GM21526 (cell line): ENCODE data around the gene SLC13A3.
"Not testable (repeated sequence)": the region's sequence is repeated elsewhere in the genome, so short reads cannot be mapped to it uniquely, and the experiment has no call there.

Experiments used
- ATAC-seq: cut with Tn5 transposase; IDR thresholded peaks from one replicate; pipeline ENCODE4 v1.9.1; 2021; ENCODE audit warnings: moderate library complexity; ENCODE audit not compliant: unreplicated experiment, low FRiP score

The SLC13A3 gene

GRCh38 chr20:46681032-46681854 is 30.0 kb upstream of the SLC13A3 start:
- no peak for ATAC-seq

- no peak for ATAC-seq
Measured at GRCh38 chr20:46680684-46681031, 29.4 kb upstream of the SLC13A3 start.

DNA sequence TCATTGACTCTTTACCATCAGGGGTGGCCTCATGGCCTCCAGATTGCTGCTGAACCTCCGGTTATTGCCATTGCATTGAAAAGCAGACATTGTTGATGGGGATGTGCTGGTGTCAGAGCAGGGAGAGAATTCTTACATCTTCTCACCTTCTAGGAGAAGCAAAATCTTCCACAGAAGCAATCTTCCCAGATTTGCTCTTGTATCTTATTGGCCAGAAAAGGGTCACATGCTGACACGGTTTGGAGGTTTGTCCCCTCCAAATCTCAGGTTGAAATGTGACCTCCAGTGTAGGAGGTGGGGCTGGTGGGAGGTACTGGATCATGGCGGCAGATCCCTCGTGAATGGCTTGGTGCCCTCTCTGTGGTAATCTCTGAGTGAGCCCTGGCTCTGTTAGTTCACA is 27.3 kb upstream of the SLC13A3 start:
- ATAC-seq = no peak

- ATAC-seq = no peak
Measured at GRCh38 chr20:46677608-46678007, 26.3 kb upstream of the SLC13A3 start.

GRCh38 chr20:46676649-46677316 is 25.5 kb upstream of the SLC13A3 start:
- not testable (repeated sequence) for ATAC-seq

DNA sequence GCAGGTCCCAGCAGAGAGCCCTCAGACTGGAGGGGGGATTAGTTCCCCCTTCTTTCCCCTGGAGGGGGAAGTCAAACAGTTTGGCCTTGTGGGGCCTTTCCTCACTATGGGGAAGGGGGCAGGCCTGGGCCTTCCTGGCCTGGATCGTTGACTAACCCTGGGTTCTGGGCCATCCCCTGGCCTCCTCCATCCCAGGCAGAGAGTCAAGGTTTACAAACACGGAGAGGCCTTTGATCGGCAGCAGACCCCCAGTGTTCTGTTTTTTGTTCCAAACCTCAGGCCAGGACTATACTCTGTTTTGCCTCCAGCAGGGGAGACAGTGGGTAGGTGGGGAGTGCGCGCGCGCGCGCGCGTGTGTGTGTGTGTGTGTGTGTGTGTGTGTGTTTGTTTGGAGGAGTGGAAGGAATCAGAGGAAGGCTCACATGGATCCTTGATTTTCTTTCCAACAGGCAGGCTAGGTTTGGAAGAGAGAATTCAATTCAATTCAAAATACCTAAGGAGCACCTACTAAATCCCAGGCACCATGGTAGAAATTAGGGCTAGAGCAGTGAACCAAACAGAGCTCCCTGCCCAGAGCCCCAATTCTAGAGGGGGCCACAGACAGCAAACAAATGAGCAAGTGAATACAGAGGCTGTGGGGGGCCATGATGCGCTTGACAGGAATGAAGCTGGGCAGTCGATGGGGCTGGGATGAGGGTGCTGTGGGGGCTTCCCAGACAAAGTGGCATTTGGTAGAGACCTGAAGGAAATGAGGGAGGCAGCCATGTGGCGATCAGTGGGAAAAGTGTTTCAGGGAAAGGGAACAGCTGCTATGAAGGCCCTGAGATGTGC is 23.2 kb upstream of the SLC13A3 start:
- ATAC-seq = no peak

DNA sequence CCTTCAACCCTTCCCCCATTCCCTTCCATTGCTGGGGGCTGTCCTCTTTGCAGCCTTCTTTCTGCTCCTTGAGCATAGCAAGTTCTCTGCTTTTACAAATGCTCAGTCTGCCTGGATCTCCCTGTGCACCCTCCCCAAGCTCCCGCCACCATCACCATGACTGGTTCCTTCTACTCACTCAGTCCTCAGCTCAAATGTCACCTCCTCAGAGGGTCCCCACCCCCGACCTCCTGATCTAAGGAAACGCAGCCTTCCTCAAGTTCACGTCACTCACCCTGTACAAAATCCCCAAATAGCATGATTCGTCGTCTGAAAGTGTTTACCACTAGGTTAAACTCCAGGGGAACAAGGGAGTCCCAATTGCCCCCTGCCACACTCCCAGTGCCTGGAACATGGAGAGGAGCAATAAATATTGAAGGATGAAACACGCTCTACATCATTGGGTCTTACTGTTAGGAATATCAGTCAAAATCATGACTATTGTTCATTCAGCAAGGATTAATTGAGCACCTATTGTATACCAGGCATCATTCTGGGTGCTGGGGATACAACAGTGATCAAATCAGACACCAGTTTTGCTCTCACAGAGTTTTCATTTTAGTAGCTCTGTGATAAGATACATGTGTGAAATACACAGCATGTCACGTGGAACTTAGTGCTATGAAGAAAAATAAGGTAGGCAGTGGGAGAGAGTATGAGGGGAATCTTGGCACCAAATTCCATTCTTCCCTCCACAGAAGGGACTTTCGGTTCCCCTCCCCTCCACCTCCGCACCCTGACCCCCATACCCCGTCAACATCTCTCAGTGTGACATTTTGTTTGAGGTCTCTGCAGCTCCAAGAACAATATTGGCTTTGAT is 22.4 kb upstream of the SLC13A3 start:
- ATAC-seq = no peak

GRCh38 chr20:46672543-46673148 is 21.4 kb upstream of the SLC13A3 start:
- no peak for ATAC-seq

GRCh38 chr20:46671866-46672542 is 20.7 kb upstream of the SLC13A3 start:
- ATAC-seq = no peak

GRCh38 chr20:46670585-46671584 is 19.6 kb upstream of the SLC13A3 start:
- no peak for ATAC-seq

GRCh38 chr20:46670228-46670584 is 18.9 kb upstream of the SLC13A3 start:
- no peak for ATAC-seq

GRCh38 chr20:46666818-46667515 is 15.7 kb upstream of the SLC13A3 start:
- no peak for ATAC-seq

DNA sequence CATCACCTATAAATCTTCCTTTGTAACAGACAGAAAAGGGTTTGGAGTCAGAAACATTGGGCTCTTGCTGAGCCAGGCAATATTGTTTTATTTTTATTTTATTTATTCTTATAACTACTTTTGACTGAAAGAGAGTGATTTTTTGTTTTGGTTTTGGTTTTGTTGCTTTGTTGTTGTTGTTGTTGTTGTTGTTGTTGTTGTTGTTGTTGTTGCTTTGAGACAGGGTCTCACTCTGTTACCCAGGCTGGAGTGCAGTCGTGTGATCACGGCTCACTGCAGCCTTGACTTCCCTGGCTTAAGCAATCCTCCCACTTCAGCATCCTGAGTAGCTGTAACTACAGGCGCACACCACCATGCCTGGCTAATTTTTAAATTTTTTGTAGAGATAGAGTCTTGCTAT is 15.0 kb upstream of the SLC13A3 start:
- ATAC-seq = no peak

DNA sequence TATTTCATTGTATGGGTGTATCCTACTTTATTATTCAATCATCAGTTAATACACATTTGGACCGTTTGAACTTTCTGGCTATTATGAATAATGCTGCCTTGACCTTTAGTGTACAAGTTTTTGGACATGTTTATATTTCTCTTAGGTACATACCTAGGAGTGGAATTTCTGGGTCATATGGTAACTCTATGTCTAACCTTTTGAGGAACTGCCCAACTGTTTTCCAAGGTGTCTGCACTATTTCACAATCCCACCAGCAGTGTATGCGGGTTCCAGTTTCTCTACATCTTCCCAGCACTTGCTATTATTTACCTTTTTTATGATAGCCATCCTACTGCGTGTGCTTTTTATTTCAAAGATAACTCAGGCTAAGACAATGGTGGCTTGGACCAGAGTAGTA is 14.3 kb upstream of the SLC13A3 start:
- ATAC-seq = no peak

DNA sequence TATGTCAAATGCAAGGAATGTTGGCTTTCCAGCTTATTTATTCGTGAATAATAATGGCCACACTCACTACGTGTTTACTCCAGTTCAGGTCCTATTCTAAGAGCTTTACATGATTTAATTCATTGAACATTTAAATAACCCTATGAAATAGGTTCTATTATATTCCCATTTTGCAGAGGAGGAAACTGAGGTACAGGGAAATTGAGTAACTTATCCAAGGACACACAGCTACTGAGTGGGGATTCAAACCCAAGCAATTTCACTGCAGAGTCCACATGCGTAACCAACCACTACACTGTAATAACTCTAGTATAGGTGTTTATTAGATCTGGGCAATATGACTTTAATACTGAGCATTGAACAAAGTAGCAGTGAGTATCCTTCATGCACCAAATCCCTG is 12.3 kb upstream of the SLC13A3 start:
- no peak for ATAC-seq

DNA sequence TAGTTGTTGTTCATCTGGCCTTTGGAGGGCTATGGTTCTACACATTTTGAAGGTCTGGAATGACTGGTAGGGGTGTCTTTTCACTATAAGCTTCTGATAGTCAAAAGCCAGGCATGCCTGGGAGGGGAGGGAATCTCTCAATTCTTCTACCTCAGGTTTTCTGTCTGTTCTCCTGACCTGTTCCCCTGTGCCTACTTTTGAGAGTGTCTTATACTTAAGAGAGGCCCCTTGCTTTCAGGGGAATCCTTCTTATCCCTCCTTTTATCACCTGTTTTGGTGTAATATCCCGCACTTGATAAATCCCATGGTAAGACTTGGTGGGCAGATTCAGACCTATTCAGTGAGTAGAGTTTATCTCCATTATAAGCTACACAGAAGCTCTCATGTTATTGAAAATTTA is 10.4 kb upstream of the SLC13A3 start:
- ATAC-seq = no peak

- ATAC-seq = no peak
Measured at GRCh38 chr20:46660487-46660886, 9.2 kb upstream of the SLC13A3 start.

- ATAC-seq = no peak
Measured at GRCh38 chr20:46657618-46658017, 6.4 kb upstream of the SLC13A3 start.
